Karpas-422 (cell line): Measurements from ENCODE around the gene SNURF. TPM values are rescaled to one million over a fixed set of nuclear protein-coding genes. Genes with fewer than 3 reads are reported as not detected.

ENCODE experiments used
- DNase-seq: peaks from one replicate; pipeline ENCODE4 v3.0.0-alpha.2; 2015
- H2AFZ ChIP-seq: fragments of 200-600 bp; sonication (generic); 2 replicates; pipeline ENCODE4 v1.6.1; 2014; ENCODE audit warnings: antibody characterized with exemption, low read length, mixed read lengths
- H3K27ac ChIP-seq: fragments of 200-600 bp; sonication (generic); 2 replicates; pipeline ENCODE4 v1.5.1; 2014; ENCODE audit warnings: mild to moderate bottlenecking, low read length, moderate library complexity
- H3K27me3 ChIP-seq: fragments of 200-600 bp; sonication (generic); 2 replicates; pipeline ENCODE4 v1.6.1; 2014; ENCODE audit warnings: low read length, mixed read lengths
- H3K36me3 ChIP-seq: fragments of 200-600 bp; sonication (generic); 2 replicates; pipeline ENCODE4 v1.6.1; 2014; ENCODE audit warnings: low read length, mixed read lengths; ENCODE audit not compliant: insufficient read depth
- H3K4me1 ChIP-seq: fragments of 200-600 bp; sonication (generic); 2 replicates; pipeline ENCODE4 v1.6.1; 2014; ENCODE audit warnings: mild to moderate bottlenecking, low read length, mixed read lengths
- H3K4me2 ChIP-seq: fragments of 200-600 bp; sonication (generic); 2 replicates; pipeline ENCODE4 v1.6.1; 2014; ENCODE audit warnings: low read length, low read depth, mild to moderate bottlenecking; ENCODE audit not compliant: poor library complexity, severe bottlenecking
- H3K4me3 ChIP-seq: fragments of 200-600 bp; sonication (generic); 2 replicates; pipeline ENCODE4 v1.5.1; 2014; ENCODE audit warnings: mild to moderate bottlenecking, antibody characterized with exemption, low read length, mixed read lengths
- H3K79me2 ChIP-seq: fragments of 200-600 bp; sonication (generic); 2 replicates; pipeline ENCODE4 v1.6.1; 2014; ENCODE audit warnings: mild to moderate bottlenecking, low read length, mixed read lengths
- H3K9ac ChIP-seq: fragments of 200-600 bp; sonication (generic); 2 replicates; pipeline ENCODE4 v1.6.0; 2014; ENCODE audit warnings: low read length
- H3K9me2 ChIP-seq: fragments of 200-600 bp; sonication (generic), shearing (Covaris generic); replicated peaks from 2 replicates; pipeline ENCODE4 v1.6.0; 2014; ENCODE audit warnings: mild to moderate bottlenecking, low read length, moderate library complexity; ENCODE audit not compliant: insufficient read depth
- H3K9me3 ChIP-seq: fragments of 300-700, 200-600 bp; sonication (generic); 2 replicates; pipeline ENCODE4 v1.6.1; 2014; ENCODE audit warnings: low read length, mixed read lengths
- H4K20me1 ChIP-seq: fragments of 200-600 bp; sonication (generic); 2 replicates; pipeline ENCODE4 v1.6.1; 2014; ENCODE audit warnings: mild to moderate bottlenecking, antibody characterized with exemption, low read length, low read depth; ENCODE audit not compliant: insufficient read depth
- total RNA-seq: library from RNA; depleted of rRNA; stranded (reverse); fragments of >200 nt; shearing (Covaris generic); gene quantifications from 2 replicates; pipeline ENCODE4 v1.2.3, GENCODE V29; 2014; ENCODE audit warnings: low replicate concordance

SNURF gene
- total RNA-seq, 1 experiment from 2014 or later, result 58.6 TPM

DNA sequence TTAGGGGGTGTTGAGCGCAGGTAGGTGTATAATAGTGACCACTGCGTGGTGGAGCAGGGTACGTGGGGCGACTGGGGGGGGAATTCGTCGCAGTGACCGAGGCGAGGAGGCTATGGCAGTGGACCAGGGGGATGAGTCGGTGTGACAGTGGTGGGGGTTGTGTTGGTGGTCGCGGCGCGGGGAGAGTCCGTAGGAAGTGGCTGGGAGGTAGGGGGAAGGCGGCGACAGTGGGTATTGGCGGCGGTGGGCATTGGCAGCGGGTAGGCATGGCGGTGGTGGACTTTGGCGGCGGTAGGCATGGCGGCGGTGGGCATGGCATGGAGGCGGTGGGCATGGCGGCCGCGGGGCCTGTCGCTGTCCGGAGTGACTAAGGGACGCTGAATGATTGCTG, 739 bp downstream of the SNURF start:
- H3K4me3 ChIP-seq, result peak overlapping the region; percentile 69
- H3K27me3 ChIP-seq, result no peaks in the 10 kb centered on the region
- H2AFZ ChIP-seq, result peak overlapping the region; percentile 72; the same call in 1 of the 2 replicates
- peaks cover 5% of the 10 kb centered on the region; the same call in 1 of the 2 replicates for H3K4me1 ChIP-seq
- no peaks in the 10 kb centered on the region for H4K20me1 ChIP-seq
- peak overlapping the region; percentile 65 for H3K4me2 ChIP-seq
- H3K9me2 ChIP-seq, result no peaks in the 10 kb centered on the region
- DNase-seq, result peak; percentile 45
- peaks cover 14% of the 10 kb centered on the region for H3K9me3 ChIP-seq
- peaks cover 17% of the 10 kb centered on the region for H3K36me3 ChIP-seq
- peaks cover 57% of the 10 kb centered on the region for H3K79me2 ChIP-seq
- peak overlapping the region; percentile 71; the same call in 1 of the 2 replicates for H3K27ac ChIP-seq
- peak overlapping the region; percentile 80 for H3K9ac ChIP-seq

DNA sequence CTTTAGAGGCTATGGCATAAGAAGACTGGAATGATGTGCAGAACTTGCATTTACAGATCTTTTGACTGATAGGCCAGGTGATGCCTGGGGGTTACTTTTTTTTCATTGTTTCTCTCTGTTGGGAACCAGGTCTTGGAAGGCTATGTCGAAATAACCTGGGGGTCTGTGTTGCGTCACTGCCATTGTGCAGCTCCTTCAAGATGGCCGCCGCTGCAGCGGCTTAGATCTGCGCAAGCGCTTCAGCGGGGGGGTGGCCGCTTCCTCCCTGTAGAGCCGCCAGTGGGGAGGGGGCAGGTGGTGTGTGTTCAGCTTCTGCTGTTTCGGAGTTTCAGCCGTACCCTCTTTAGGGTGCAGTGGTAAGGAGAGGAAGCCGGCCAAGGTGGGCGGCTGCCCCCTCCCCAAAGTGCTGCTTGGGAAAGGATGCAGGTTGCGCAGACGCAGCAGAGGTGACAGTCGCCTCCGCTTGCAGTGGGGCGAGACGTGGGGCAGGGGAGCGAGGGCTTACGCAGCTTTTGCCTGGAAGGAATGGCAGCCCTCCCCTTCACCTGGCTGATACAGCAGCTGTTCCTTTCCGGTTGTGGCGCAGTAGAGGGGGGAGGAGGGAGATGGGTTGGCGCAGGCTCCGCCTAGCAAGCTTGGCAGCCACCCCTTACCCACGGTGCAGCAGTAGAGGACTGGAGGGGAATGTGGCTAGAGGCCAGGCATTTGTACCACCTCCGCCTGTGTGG, 1.5 kb downstream of the SNURF start:
- H3K36me3 ChIP-seq, result peaks cover 18% of the 10 kb centered on the region
- H3K79me2 ChIP-seq, result peaks cover 64% of the 10 kb centered on the region
- peak overlapping the region; percentile 71 for H3K27ac ChIP-seq
- DNase-seq, result peak; percentile 82
- H3K4me1 ChIP-seq, result peaks cover 5% of the 10 kb centered on the region; the same call in 1 of the 2 replicates
- H3K9ac ChIP-seq, result peak overlapping the region; percentile 80
- H3K9me2 ChIP-seq, result no peaks in the 10 kb centered on the region
- no peaks in the 10 kb centered on the region for H4K20me1 ChIP-seq
- peak overlapping the region; percentile 69 for H3K4me3 ChIP-seq
- peaks cover 19% of the 10 kb centered on the region for H3K9me3 ChIP-seq
- peak overlapping the region; percentile 65 for H3K4me2 ChIP-seq
- no peaks in the 10 kb centered on the region for H3K27me3 ChIP-seq
- peak overlapping the region; percentile 72 for H2AFZ ChIP-seq

DNA sequence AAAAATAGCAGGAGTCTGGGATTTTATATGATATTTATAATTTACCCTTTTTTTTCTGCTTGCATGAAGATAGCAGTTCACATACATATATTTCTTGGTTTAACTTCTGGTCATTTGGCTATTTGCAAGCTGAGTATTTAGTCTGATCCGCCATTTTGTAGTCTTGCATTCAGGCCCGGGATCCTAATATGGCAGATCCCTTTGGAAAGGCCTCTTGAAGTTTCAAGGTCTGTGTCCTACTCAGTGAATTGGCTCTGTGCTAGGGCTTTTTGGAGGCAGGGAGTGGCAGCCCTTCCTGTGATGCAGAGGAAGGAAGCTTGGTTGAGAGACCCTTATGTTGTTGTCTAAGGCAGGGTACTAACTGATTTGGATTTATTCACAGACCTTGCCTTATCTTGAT, 2.9 kb downstream of the SNURF start:
- H3K27me3 ChIP-seq, result no peaks in the 10 kb centered on the region
- no peak overlapping the region for H3K4me2 ChIP-seq
- peaks cover 66% of the 10 kb centered on the region for H3K79me2 ChIP-seq
- H2AFZ ChIP-seq, result no peak overlapping the region
- no peak overlapping the region for H3K9ac ChIP-seq
- no peak overlapping the region for H3K4me3 ChIP-seq
- peaks cover 27% of the 10 kb centered on the region for H3K36me3 ChIP-seq
- H3K4me1 ChIP-seq, result peaks cover 5% of the 10 kb centered on the region; the same call in 1 of the 2 replicates
- no peaks in the 10 kb centered on the region for H4K20me1 ChIP-seq
- H3K9me2 ChIP-seq, result no peaks in the 10 kb centered on the region
- DNase-seq, result no peak
- H3K9me3 ChIP-seq, result peaks cover 22% of the 10 kb centered on the region
- H3K27ac ChIP-seq, result no peak overlapping the region

DNA sequence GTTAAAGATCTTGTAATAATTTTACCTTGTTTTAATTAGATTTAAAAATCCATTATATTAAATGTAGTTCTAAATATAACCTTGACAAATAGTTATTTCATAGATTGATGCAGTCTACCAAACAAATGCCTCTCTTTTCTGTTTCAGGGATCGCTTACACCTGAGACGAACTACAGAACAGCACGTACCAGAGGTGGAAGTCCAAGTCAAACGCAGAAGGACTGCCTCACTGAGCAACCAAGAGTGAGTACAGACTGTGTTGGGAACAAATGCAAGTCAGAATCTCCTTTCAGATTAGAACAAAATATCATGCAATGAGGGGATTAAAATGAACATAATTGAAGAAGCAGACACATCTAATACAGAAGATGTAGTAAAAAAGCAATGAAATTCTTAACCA, 7.2 kb downstream of the SNURF start:
- Histone ChIP-seq H3K79me2 (peaks cover 68% of the 10 kb centered on the region), H4K20me1 (no peaks in the 10 kb centered on the region), H3K27me3 (no peaks in the 10 kb centered on the region), H3K4me2 (no peak overlapping the region), H3K9me2 (no peaks in the 10 kb centered on the region), H3K4me1 (no peaks in the 10 kb centered on the region), H2AFZ (no peak overlapping the region), H3K4me3 (no peak overlapping the region), H3K9ac (no peak overlapping the region), H3K27ac (no peak overlapping the region), H3K36me3 (peaks cover 46% of the 10 kb centered on the region), H3K9me3 (peaks cover 30% of the 10 kb centered on the region)
- no peak for DNase-seq

DNA sequence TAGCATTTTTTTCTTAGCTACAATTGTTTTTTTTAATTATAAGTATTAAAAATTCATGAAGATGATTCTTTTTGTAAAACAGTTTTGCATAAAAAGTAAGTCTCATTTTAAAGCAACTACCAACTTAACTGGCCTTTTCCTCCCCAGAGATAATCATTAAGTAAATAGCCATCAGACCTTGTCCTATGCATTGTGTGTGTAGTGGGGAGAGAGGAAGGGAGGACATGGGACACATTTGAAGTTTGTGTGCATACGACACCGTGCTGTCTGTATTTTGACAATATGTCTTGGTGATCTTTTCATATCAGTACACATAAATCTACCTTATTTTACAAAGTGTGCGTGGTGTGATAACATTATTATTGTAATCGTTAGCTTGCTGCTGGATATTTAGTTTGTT, 8.1 kb downstream of the SNURF start:
- DNase-seq, result no peak
- Histone ChIP-seq H3K27ac (no peak overlapping the region), H3K9ac (no peak overlapping the region), H3K79me2 (peaks cover 59% of the 10 kb centered on the region), H3K36me3 (peaks cover 43% of the 10 kb centered on the region), H4K20me1 (no peaks in the 10 kb centered on the region), H3K27me3 (no peaks in the 10 kb centered on the region), H3K4me1 (no peaks in the 10 kb centered on the region), H3K9me2 (no peaks in the 10 kb centered on the region), H3K4me2 (no peak overlapping the region), H3K9me3 (peaks cover 25% of the 10 kb centered on the region), H2AFZ (no peak overlapping the region), H3K4me3 (no peak overlapping the region)

DNA sequence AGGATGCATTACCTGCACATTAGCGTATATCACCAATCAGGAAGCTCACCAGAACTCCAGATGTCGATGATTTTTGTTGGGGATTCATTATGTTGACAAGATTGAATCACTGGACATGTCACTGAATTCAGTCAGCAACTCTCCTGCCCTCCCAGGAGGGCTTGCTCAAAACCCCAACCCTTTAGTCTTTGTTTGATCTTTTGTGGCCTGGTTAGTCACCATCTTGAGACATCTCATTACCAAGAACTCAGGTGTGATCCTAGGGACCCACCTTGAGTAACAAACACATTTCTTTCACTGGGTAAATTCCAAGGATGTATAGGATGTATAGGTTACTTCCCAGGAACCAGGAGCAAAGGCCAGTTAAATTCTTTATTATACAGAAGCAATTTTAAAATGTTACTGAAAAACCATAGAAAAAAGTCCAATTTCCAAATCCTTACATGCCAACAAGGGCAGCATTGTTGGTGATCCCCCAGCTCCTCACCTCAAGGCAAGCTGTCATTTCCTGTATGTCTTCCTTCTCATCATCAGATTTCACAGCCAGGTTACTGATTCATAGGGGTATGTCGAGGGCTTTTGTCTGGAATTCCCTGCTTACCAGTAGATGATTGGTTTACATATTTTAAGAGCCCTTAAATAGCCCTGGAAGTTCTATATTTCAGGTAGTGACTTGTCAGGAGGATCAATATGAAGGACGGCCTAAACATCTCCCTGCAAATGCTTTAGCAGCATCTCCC, 11.7 kb downstream of the SNURF start:
- Histone ChIP-seq H3K27me3 (no peaks in the 10 kb centered on the region), H3K9ac (no peak overlapping the region), H4K20me1 (no peaks in the 10 kb centered on the region), H3K27ac (no peak overlapping the region), H2AFZ (no peak overlapping the region), H3K4me2 (no peak overlapping the region), H3K36me3 (peaks cover 44% of the 10 kb centered on the region), H3K79me2 (peaks cover 23% of the 10 kb centered on the region), H3K4me1 (no peaks in the 10 kb centered on the region), H3K9me3 (peaks cover 15% of the 10 kb centered on the region), H3K4me3 (no peak overlapping the region), H3K9me2 (no peaks in the 10 kb centered on the region)
- no peak for DNase-seq

DNA sequence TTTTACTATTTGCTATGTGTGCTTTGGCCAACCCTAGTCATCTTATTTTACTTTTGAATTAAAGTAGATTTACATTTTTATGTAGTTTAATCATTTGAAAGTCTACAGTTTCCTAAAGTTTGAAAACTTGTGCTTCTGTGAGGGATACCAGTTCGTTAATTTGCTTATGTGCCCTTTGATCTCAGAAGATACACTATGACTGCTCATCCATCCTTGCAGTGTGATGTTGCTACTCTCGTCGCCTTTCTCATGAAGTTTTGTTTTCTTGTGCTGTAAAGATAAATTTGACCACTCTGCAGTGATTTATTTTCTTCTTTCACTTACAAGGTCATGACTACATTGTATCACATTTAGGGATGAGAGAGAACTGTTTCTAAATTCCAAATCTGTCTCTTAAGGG, 16.3 kb downstream of the SNURF start:
- Histone ChIP-seq H3K9ac (no peak overlapping the region), H3K27me3 (no peaks in the 10 kb centered on the region)

DNA sequence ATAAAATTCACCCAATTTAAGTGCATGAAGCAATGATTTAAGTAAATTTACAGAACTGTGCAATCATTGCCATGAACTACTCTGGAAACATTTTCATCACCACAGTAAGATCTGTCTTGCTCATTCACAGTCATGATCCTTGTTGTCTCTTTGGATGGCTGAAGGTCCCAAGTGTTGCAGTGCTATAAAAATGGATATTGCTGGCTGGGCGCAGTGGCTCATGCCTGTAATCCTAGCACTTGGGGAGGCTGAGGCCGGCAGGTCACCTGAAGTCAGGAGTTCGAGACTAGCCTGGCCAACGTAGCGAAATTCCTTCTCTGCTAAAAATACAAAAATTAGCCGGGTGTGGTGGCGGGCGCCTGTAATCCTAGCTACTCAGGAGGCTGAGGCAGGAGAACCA, 17.0 kb downstream of the SNURF start:
- no peak for DNase-seq
- no peak overlapping the region for H3K27ac ChIP-seq
- no peaks in the 10 kb centered on the region for H3K27me3 ChIP-seq
- no peaks in the 10 kb centered on the region for H3K4me1 ChIP-seq
- H3K36me3 ChIP-seq, result peaks cover 27% of the 10 kb centered on the region
- H3K9ac ChIP-seq, result no peak overlapping the region
- H3K4me2 ChIP-seq, result no peak overlapping the region
- no peak overlapping the region for H3K4me3 ChIP-seq
- no peaks in the 10 kb centered on the region for H3K79me2 ChIP-seq
- H4K20me1 ChIP-seq, result no peaks in the 10 kb centered on the region
- H3K9me2 ChIP-seq, result no peaks in the 10 kb centered on the region
- H3K9me3 ChIP-seq, result peaks cover 10% of the 10 kb centered on the region
- no peak overlapping the region for H2AFZ ChIP-seq

More for the DNA sequence above, 16.3 kb downstream of the SNURF start:
- Histone ChIP-seq H3K4me2 (no peak overlapping the region), H3K4me1 (no peaks in the 10 kb centered on the region), H3K9me3 (peaks cover 15% of the 10 kb centered on the region), H3K9me2 (no peaks in the 10 kb centered on the region), H3K79me2 (peaks cover 5% of the 10 kb centered on the region; the same call in 1 of the 2 replicates), H4K20me1 (no peaks in the 10 kb centered on the region), H3K4me3 (no peak overlapping the region), H2AFZ (no peak overlapping the region), H3K27ac (no peak overlapping the region), H3K36me3 (peaks cover 34% of the 10 kb centered on the region)
- DNase-seq, result no peak
